ENCODE measurements around the gene COPE.

GRCh38 chr19:18967358-18968146, 48.4 kb upstream of the COPE start:
- no peak for TF ChIP-seq POLR2A (IDR thresholded peaks at IDR 0.05)
- TF ChIP-seq EP300 (IDR thresholded peaks at IDR 0.05): no peak
- TF ChIP-seq CTCF (IDR thresholded peaks at IDR 0.05): no peak

All from gastroesophageal sphincter (tissue), 3 donors.